Measurements from ENCODE around the gene RELB. TPM values are rescaled to one million over a fixed set of nuclear protein-coding genes. Genes with fewer than 3 reads are reported as not detected.

Gene RELB
- total and polyA plus RNA-seq, 2 donors (not counting 3 experiments of a cell fraction or from before 2014, with no cell fraction given), result 13.2 to 14.4 TPM

- FAIRE-seq (no peak), DNase-seq (ENCODE audit: low read depth, low spot score) (no peak)
- H3K4me3 ChIP-seq (replicated peaks in 1 of 3; ENCODE audit: insufficient read depth in 1 of 3, low read depth in 1 of 3, low read length in 3 of 3), result no peak overlapping the region
- no peaks in the 10 kb centered on the region for H3K9me3 ChIP-seq (replicated peaks; ENCODE audit: control insufficient read depth, insufficient read depth, low read length)
- no peak overlapping the region for H3K4me2 ChIP-seq (ENCODE audit: insufficient read depth, low read length)
- H3K9ac ChIP-seq (replicated peaks; ENCODE audit: extremely low read depth, insufficient read depth, low read length), result no peak overlapping the region
- no peak for TF ChIP-seq JUN (IDR thresholded peaks at IDR 0.05; ENCODE audit: borderline replicate concordance, insufficient read depth, insufficient read length, low read depth)
- no peak for TF ChIP-seq POLR2AphosphoS5 (IDR thresholded peaks at IDR 0.05; ENCODE audit: insufficient read depth, low read depth, low read length)
- no peak for TF ChIP-seq GATA2 (IDR thresholded peaks at IDR 0.05; ENCODE audit: insufficient read depth, insufficient read length, low read depth, low read length)
- TF ChIP-seq, protein P1, sequence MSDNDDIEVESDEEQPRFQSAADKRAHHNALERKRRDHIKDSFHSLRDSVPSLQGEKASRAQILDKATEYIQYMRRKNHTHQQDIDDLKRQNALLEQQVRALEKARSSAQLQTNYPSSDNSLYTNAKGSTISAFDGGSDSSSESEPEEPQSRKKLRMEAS (IDR thresholded peaks at IDR 0.05; ENCODE audit: insufficient read depth, insufficient read length), result no peak
- TF ChIP-seq POLR2A (IDR thresholded peaks at IDR 0.05; ENCODE audit: low read depth, low read length), result no peak
- no peak for TF ChIP-seq CTCF (IDR thresholded peaks at IDR 0.05; ENCODE audit: extremely low read depth in 1 of 2, insufficient read depth in 1 of 2, low read depth in 1 of 2, low read length in 2 of 2)
- TF ChIP-seq EZH2 (IDR thresholded peaks at IDR 0.05; ENCODE audit: borderline replicate concordance, low read depth, low read length, severe bottlenecking), result no peak
- TF ChIP-seq FOS (IDR thresholded peaks at IDR 0.05; ENCODE audit: borderline replicate concordance, insufficient read depth, low read length), result no peak
- TF ChIP-seq MYC (IDR thresholded peaks at IDR 0.05; ENCODE audit: low read depth, low read length), result no peak
- H3K4me1 ChIP-seq (ENCODE audit: control insufficient read depth, extremely low read depth, insufficient read depth, low read length), result peaks cover 8% of the 10 kb centered on the region
- intact Hi-C loops (cut with micrococcal nuclease), result no loop called here
- no peaks in the 10 kb centered on the region for H4K20me1 ChIP-seq (replicated peaks; ENCODE audit: control insufficient read depth, extremely low read depth, insufficient read depth, low read length)
- BruUV-seq (replicated peaks), result no TSS peak
- peaks cover 0 to 6% of the 10 kb centered on the region in 2 experiments for H3K36me3 ChIP-seq (ENCODE audit: control insufficient read depth in 2 of 2, extremely low read depth in 1 of 2, insufficient read depth in 2 of 2, low read length in 2 of 2)
- H2AFZ ChIP-seq (ENCODE audit: low read depth, low read length), result no peak overlapping the region
- peaks cover 15% of the 10 kb centered on the region for H3K79me2 ChIP-seq (ENCODE audit: control insufficient read depth, insufficient read depth, low read length)
- dilution Hi-C loops (cut with MboI; ENCODE audit: extremely low pct_ligation_motif_present, low sequenced_read_pairs), result no loop called here
- no peaks in the 10 kb centered on the region for H3K27me3 ChIP-seq (ENCODE audit: control insufficient read depth in 2 of 2, insufficient read depth in 2 of 2, low read length in 2 of 2)
- POLR2A ChIA-PET, result no interaction called here
- CTCF ChIA-PET, result no interaction called here
- H3K9me1 ChIP-seq (replicated peaks; ENCODE audit: control insufficient read depth, extremely low read depth, insufficient read depth, low read length), result no peaks in the 10 kb centered on the region
- H3K27ac ChIP-seq (ENCODE audit: insufficient read depth, low read depth, low read length), result no peak overlapping the region
Measured at GRCh38 chr19:45087531-45087930, 86.3 kb downstream of the RELB start.

Small RNA genes within 50 kb of the gene (small RNA-seq; reads per million reads assigned to genes)
- gene RNU6-611P (ENCODE audit: insufficient read depth, insufficient read length, low read depth, low replicate concordance), result not detected

Other genes starting within 250 kb of the RELB start
- not detected in 2 replicates for gene CBLC, start 223.6 kb upstream of the RELB start, total RNA-seq
- 0.04 and 0.08 TPM in 2 replicates for gene CBLC, start 223.6 kb upstream of the RELB start, polyA plus RNA-seq
- 28.5 and 29.0 TPM in 2 replicates for gene BCAM, start 192.4 kb upstream of the RELB start, total RNA-seq
- 23.9 and 32.5 TPM in 2 replicates for gene BCAM, start 192.4 kb upstream of the RELB start, polyA plus RNA-seq
- gene NECTIN2, start 155.2 kb upstream of the RELB start, total RNA-seq, result 205 and 211 TPM in 2 replicates
- 238 and 262 TPM in 2 replicates for gene NECTIN2, start 155.2 kb upstream of the RELB start, polyA plus RNA-seq
- gene TOMM40, start 110.2 kb upstream of the RELB start, total RNA-seq, result 90.7 and 101 TPM in 2 replicates
- 70.2 and 71.8 TPM in 2 replicates for gene TOMM40, start 110.2 kb upstream of the RELB start, polyA plus RNA-seq
- gene APOE, start 95.7 kb upstream of the RELB start, total RNA-seq, result 1.5 and 3.3 TPM in 2 replicates
- 6.2 and 6.9 TPM in 2 replicates for gene APOE, start 95.7 kb upstream of the RELB start, polyA plus RNA-seq
- gene APOC1, start 86.9 kb upstream of the RELB start, total RNA-seq, result 5.0 and 11.4 TPM in 2 replicates
- gene APOC1, start 86.9 kb upstream of the RELB start, polyA plus RNA-seq, result 15.0 and 18.5 TPM in 2 replicates
- not detected in 2 replicates for gene APOC4, start 59.2 kb upstream of the RELB start, total RNA-seq
- gene APOC4, start 59.2 kb upstream of the RELB start, polyA plus RNA-seq, result not detected in 2 replicates
- gene APOC2, start 55.4 kb upstream of the RELB start, total RNA-seq, result not detected in 2 replicates
- not detected in 2 replicates for gene APOC2, start 55.4 kb upstream of the RELB start, polyA plus RNA-seq
- 108 and 115 TPM in 2 replicates for gene CLPTM1, start 46.1 kb upstream of the RELB start, total RNA-seq
- gene CLPTM1, start 46.1 kb upstream of the RELB start, polyA plus RNA-seq, result 176 and 200 TPM in 2 replicates
- 70.7 and 77.0 TPM in 2 replicates for gene CLASRP, start 37.6 kb downstream of the RELB start, total RNA-seq
- 30.5 and 40.7 TPM in 2 replicates for gene CLASRP, start 37.6 kb downstream of the RELB start, polyA plus RNA-seq
- 1.8 and 2.1 TPM in 2 replicates for gene ZNF296, start 75.0 kb downstream of the RELB start, total RNA-seq
- gene ZNF296, start 75.0 kb downstream of the RELB start, polyA plus RNA-seq, result 0.35 and 0.46 TPM in 2 replicates
- gene GEMIN7, start 77.8 kb downstream of the RELB start, total RNA-seq, result 30.3 and 34.2 TPM in 2 replicates
- 53.7 and 55.6 TPM in 2 replicates for gene GEMIN7, start 77.8 kb downstream of the RELB start, polyA plus RNA-seq
- gene PPP1R37, start 91.7 kb downstream of the RELB start, total RNA-seq, result 27.1 and 28.5 TPM in 2 replicates
- 16.2 and 18.6 TPM in 2 replicates for gene PPP1R37, start 91.7 kb downstream of the RELB start, polyA plus RNA-seq
- not detected in 2 replicates for gene NKPD1, start 159.5 kb downstream of the RELB start, total RNA-seq
- 0.04 and 0.05 TPM in 2 replicates for gene NKPD1, start 159.5 kb downstream of the RELB start, polyA plus RNA-seq
- 12.6 and 18.1 TPM in 2 replicates for gene TRAPPC6A, start 176.8 kb downstream of the RELB start, total RNA-seq
- gene TRAPPC6A, start 176.8 kb downstream of the RELB start, polyA plus RNA-seq, result 45.4 and 46.6 TPM in 2 replicates
- 11.7 and 17.4 TPM in 2 replicates for gene BLOC1S3, start 177.3 kb downstream of the RELB start, total RNA-seq
- 13.6 and 13.8 TPM in 2 replicates for gene BLOC1S3, start 177.3 kb downstream of the RELB start, polyA plus RNA-seq
- 0.66 and 1.2 TPM in 2 replicates for gene EXOC3L2, start 243.9 kb downstream of the RELB start, total RNA-seq
- gene EXOC3L2, start 243.9 kb downstream of the RELB start, polyA plus RNA-seq, result 1.7 and 1.8 TPM in 2 replicates
- gene MARK4, start 249.8 kb downstream of the RELB start, total RNA-seq, result 50.0 and 51.6 TPM in 2 replicates
- gene MARK4, start 249.8 kb downstream of the RELB start, polyA plus RNA-seq, result 13.9 and 14.4 TPM in 2 replicates